Cardiac atrium fibroblast (primary cell): ENCODE data around the gene ZNF529. TPM values are rescaled to one million over a fixed set of nuclear protein-coding genes. Genes with fewer than 3 reads are reported as not detected.

Source experiments
- total RNA-seq: library from RNA; depleted of rRNA; stranded (reverse); fragments of >200 nt; gene quantifications from 2 replicates; pipeline ENCODE4 v1.2.3, GENCODE V29; 2015

ZNF529 gene
- 12.0 and 13.7 TPM in 2 replicates for total RNA-seq

GRCh38 chr19:36573020-36573894 lies at the start of gene ZNF529:
ZNF529 (minus strand) TSS chr19:36573292; CDS start chr19:36572346, 946 bp downstream.

DNA sequence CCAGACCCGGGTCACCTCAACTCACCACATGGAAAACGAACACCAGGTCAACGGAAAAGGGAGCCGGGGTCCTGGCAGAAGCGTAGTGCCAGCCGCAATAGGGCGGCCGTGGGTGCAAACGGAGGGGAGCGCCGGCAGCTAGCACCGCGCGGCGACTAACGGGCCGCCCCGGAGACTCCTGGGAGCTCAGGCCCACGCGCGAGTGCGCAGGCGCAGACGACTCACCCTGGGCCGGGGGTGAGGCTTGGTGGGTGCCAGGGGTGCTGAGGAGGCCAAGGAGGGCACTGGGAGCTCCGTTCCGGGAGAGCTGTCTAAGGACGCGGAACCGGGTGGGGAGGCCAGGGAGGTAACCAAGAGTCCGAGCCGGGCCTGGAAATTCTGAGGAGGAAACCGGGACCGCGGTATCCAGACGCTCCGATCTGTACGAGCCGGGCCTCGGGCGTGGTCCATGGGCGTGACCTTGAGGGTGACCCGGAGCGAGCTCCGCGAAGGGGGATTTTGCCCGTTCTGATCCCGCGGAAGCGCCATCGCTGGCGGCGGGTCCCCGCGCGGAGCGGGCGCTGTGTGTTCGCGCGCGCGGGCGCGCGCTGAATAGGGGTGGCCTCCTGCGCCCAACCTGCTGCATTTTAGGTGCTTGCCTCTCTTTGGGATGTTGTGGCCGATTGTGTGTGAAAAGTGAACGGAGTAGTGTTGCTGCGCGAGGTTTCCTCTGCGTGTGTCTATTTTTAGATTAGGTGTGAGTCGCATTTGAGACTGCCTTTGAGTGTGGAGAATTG lies 32.2 kb upstream of the ZNF529 start, which contains the start of gene ZNF382:
Gene ZNF382 (plus strand): TSS at position 213 of the 776 bp plus-strand sequence. CDS start 4,602 bp downstream, outside the sequence.

DNA sequence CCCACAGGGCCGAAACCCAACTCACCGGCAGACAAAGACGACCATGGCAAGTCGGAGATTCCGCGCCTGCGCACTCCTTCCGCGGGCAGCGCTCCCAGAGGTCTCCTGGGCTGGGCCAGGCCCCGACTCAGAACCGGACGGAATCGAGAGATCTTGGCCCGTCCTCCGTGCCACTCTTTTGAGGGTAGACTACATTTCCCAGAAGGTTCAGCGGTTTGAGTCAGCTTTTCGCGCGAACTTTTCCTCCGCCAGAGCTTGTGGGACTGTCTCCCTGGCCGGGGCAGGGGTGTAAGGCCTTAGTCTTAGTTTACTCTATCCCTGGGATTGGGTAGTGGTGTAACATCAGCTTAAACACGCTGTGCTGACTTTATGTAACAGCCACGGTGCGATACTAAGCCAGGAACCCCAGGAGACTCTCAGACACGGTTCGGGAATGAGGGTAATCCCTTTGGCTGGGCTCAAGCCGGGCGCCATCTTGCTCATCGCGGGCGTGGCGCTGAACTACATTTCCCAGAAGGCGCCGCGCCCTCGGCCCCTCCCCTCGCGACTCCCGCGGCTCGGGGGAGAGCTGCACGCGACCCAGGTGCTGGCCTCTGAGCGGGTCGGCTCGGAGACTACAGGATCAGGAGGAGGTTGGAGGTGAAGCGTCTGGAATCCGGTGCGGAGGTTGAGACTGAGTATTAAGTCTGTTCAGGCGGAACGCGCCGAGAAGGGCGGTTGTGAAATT lies 44.7 kb downstream of the ZNF529 start, which contains the start of gene ZNF260:
Gene ZNF260 (minus strand): TSS at position 78 of the 727 bp plus-strand sequence. CDS start 13,033 bp downstream, outside the sequence.

Other genes starting within 250 kb of the ZNF529 start
- gene ZFP14, start 194.1 kb downstream of the ZNF529 start, total RNA-seq = 0.72 and 0.81 TPM in 2 replicates
- gene ZFP82, start 154.6 kb downstream of the ZNF529 start, total RNA-seq = 4.0 and 9.1 TPM in 2 replicates
- gene ZNF566, start 83.7 kb downstream of the ZNF529 start, total RNA-seq = 2.8 and 9.9 TPM in 2 replicates
- 4.2 and 7.3 TPM in 2 replicates for gene ZNF260, start 45.0 kb downstream of the ZNF529 start, total RNA-seq
- gene ZNF382, start 32.0 kb upstream of the ZNF529 start, total RNA-seq = 4.5 and 8.3 TPM in 2 replicates
- 2.1 and 4.0 TPM in 2 replicates for gene ZNF461, start 93.5 kb upstream of the ZNF529 start, total RNA-seq
- 4.9 and 12.5 TPM in 2 replicates for gene ZNF567, start 114.3 kb upstream of the ZNF529 start, total RNA-seq
- gene ZNF850, start 199.5 kb upstream of the ZNF529 start, total RNA-seq = 2.3 and 2.8 TPM in 2 replicates